ENCODE data around the gene LRP2.

GRCh38 chr2:169366066-169366465 lies 3.7 kb upstream of the LRP2 start:
- TF ChIP-seq, protein P1, sequence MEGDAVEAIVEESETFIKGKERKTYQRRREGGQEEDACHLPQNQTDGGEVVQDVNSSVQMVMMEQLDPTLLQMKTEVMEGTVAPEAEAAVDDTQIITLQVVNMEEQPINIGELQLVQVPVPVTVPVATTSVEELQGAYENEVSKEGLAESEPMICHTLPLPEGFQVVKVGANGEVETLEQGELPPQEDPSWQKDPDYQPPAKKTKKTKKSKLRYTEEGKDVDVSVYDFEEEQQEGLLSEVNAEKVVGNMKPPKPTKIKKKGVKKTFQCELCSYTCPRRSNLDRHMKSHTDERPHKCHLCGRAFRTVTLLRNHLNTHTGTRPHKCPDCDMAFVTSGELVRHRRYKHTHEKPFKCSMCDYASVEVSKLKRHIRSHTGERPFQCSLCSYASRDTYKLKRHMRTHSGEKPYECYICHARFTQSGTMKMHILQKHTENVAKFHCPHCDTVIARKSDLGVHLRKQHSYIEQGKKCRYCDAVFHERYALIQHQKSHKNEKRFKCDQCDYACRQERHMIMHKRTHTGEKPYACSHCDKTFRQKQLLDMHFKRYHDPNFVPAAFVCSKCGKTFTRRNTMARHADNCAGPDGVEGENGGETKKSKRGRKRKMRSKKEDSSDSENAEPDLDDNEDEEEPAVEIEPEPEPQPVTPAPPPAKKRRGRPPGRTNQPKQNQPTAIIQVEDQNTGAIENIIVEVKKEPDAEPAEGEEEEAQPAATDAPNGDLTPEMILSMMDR (IDR thresholded peaks at IDR 0.05; ENCODE audit: poor library complexity) = no peak
- no peak for TF ChIP-seq EZH2 (IDR thresholded peaks at IDR 0.05; ENCODE audit: borderline replicate concordance)

Data from hepatocyte (in vitro differentiated cells).